ENCODE measurements around the gene TOMM34.

Gene TOMM34

GRCh38 chr20:44928595-44928994 lies 31.6 kb downstream of the TOMM34 start:
- Histone ChIP-seq H3F3A (ENCODE audit: insufficient read depth, low read length) (no peaks in the 10 kb centered on the region), H3K36me3 (replicated peaks; ENCODE audit: insufficient read depth, low read length) (no peaks in the 10 kb centered on the region), H3K27ac (ENCODE audit: low read length) (no peak overlapping the region), H3K9me3 (replicated peaks; ENCODE audit: insufficient read depth, low read length) (no peaks in the 10 kb centered on the region), H3K4me3 (ENCODE audit: low read length) (no peak overlapping the region), H3K27me3 (replicated peaks; ENCODE audit: insufficient read depth, low read length) (no peaks in the 10 kb centered on the region), H2AFZ (ENCODE audit: low read length) (no peak overlapping the region), H3K4me2 (ENCODE audit: low read depth, low read length) (no peak overlapping the region), H3K9ac (ENCODE audit: low read length) (no peak overlapping the region), H4K20me1 (ENCODE audit: insufficient read depth, low read length) (no peaks in the 10 kb centered on the region), H3K4me1 (ENCODE audit: low read length) (no peaks in the 10 kb centered on the region), H3K79me2 (ENCODE audit: low read length) (no peaks in the 10 kb centered on the region), H3K9me2 (replicated peaks; ENCODE audit: insufficient read depth, low read length) (no peaks in the 10 kb centered on the region)
- TF ChIP-seq EZH2 (optimal IDR thresholded peaks at IDR 0.05; ENCODE audit: low read depth, low read length): no peak
- no peak for TF ChIP-seq EZH2phosphoT487 (IDR thresholded peaks at IDR 0.05; ENCODE audit: low read length)
- TF ChIP-seq, protein P1, sequence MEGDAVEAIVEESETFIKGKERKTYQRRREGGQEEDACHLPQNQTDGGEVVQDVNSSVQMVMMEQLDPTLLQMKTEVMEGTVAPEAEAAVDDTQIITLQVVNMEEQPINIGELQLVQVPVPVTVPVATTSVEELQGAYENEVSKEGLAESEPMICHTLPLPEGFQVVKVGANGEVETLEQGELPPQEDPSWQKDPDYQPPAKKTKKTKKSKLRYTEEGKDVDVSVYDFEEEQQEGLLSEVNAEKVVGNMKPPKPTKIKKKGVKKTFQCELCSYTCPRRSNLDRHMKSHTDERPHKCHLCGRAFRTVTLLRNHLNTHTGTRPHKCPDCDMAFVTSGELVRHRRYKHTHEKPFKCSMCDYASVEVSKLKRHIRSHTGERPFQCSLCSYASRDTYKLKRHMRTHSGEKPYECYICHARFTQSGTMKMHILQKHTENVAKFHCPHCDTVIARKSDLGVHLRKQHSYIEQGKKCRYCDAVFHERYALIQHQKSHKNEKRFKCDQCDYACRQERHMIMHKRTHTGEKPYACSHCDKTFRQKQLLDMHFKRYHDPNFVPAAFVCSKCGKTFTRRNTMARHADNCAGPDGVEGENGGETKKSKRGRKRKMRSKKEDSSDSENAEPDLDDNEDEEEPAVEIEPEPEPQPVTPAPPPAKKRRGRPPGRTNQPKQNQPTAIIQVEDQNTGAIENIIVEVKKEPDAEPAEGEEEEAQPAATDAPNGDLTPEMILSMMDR (IDR thresholded peaks at IDR 0.05; ENCODE audit: low read length): no peak
- DNase-seq: no peak

GRCh38 chr20:44924541-44924940 lies 35.7 kb downstream of the TOMM34 start:
- TF ChIP-seq, protein P1 (IDR thresholded peaks at IDR 0.05; ENCODE audit: low read length): no peak
- TF ChIP-seq EZH2 (optimal IDR thresholded peaks at IDR 0.05; ENCODE audit: low read depth, low read length): no peak
- TF ChIP-seq EZH2phosphoT487 (IDR thresholded peaks at IDR 0.05; ENCODE audit: low read length): no peak
- no peak for DNase-seq
- Histone ChIP-seq H3K4me3 (ENCODE audit: low read length) (no peak overlapping the region), H3K4me1 (ENCODE audit: low read length) (no peaks in the 10 kb centered on the region), H2AFZ (ENCODE audit: low read length) (no peak overlapping the region), H3K4me2 (ENCODE audit: low read depth, low read length) (no peak overlapping the region), H3K27ac (ENCODE audit: low read length) (no peak overlapping the region), H3F3A (ENCODE audit: insufficient read depth, low read length) (no peaks in the 10 kb centered on the region), H3K36me3 (replicated peaks; ENCODE audit: insufficient read depth, low read length) (no peaks in the 10 kb centered on the region), H4K20me1 (ENCODE audit: insufficient read depth, low read length) (no peaks in the 10 kb centered on the region), H3K9me2 (replicated peaks; ENCODE audit: insufficient read depth, low read length) (no peaks in the 10 kb centered on the region), H3K79me2 (ENCODE audit: low read length) (no peaks in the 10 kb centered on the region), H3K27me3 (replicated peaks; ENCODE audit: insufficient read depth, low read length) (no peaks in the 10 kb centered on the region), H3K9me3 (replicated peaks; ENCODE audit: insufficient read depth, low read length) (no peaks in the 10 kb centered on the region), H3K9ac (ENCODE audit: low read length) (no peak overlapping the region)

DNA sequence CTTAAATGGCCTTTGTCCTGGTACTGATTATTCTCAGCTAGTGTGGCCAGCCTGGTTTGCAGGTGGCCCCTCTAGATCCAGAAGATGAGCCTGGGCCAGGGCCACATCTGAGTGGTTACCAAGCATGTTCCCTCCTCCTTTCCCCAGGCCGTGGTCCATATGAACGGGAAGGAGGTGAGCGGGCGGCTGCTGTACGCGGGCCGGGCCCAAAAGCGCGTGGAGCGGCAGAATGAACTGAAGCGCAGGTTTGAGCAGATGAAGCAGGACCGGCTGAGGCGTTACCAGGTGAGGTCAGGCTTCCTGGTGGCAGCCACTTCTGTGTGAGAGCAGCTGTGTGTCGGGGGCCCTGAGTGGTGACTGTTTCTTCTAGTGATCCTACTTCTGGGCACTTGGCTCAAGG lies 38.8 kb downstream of the TOMM34 start:
- H3K9me3 ChIP-seq (replicated peaks; ENCODE audit: insufficient read depth, low read length): no peaks in the 10 kb centered on the region
- H3K27ac ChIP-seq (ENCODE audit: low read length): no peak overlapping the region
- no peak for DNase-seq
- no peak overlapping the region for H3K4me3 ChIP-seq (ENCODE audit: low read length)
- TF ChIP-seq EZH2 (optimal IDR thresholded peaks at IDR 0.05; ENCODE audit: low read depth, low read length) (no peak), EZH2phosphoT487 (IDR thresholded peaks at IDR 0.05; ENCODE audit: low read length) (no peak)
- TF ChIP-seq, protein P1 (IDR thresholded peaks at IDR 0.05; ENCODE audit: low read length): no peak
- H3K9ac ChIP-seq (ENCODE audit: low read length): no peak overlapping the region
- no peaks in the 10 kb centered on the region for H3K4me1 ChIP-seq (ENCODE audit: low read length)
- H3K36me3 ChIP-seq (replicated peaks; ENCODE audit: insufficient read depth, low read length): no peaks in the 10 kb centered on the region
- no peak overlapping the region for H2AFZ ChIP-seq (ENCODE audit: low read length)
- H3K79me2 ChIP-seq (ENCODE audit: low read length): no peaks in the 10 kb centered on the region
- H3K4me2 ChIP-seq (ENCODE audit: low read depth, low read length): no peak overlapping the region
- H4K20me1 ChIP-seq (ENCODE audit: insufficient read depth, low read length): no peaks in the 10 kb centered on the region
- H3K27me3 ChIP-seq (replicated peaks; ENCODE audit: insufficient read depth, low read length): no peaks in the 10 kb centered on the region
- H3K9me2 ChIP-seq (replicated peaks; ENCODE audit: insufficient read depth, low read length): no peaks in the 10 kb centered on the region
- H3F3A ChIP-seq (ENCODE audit: insufficient read depth, low read length): no peaks in the 10 kb centered on the region
